ENCODE data around the gene DRD2.

The DRD2 gene

DNA sequence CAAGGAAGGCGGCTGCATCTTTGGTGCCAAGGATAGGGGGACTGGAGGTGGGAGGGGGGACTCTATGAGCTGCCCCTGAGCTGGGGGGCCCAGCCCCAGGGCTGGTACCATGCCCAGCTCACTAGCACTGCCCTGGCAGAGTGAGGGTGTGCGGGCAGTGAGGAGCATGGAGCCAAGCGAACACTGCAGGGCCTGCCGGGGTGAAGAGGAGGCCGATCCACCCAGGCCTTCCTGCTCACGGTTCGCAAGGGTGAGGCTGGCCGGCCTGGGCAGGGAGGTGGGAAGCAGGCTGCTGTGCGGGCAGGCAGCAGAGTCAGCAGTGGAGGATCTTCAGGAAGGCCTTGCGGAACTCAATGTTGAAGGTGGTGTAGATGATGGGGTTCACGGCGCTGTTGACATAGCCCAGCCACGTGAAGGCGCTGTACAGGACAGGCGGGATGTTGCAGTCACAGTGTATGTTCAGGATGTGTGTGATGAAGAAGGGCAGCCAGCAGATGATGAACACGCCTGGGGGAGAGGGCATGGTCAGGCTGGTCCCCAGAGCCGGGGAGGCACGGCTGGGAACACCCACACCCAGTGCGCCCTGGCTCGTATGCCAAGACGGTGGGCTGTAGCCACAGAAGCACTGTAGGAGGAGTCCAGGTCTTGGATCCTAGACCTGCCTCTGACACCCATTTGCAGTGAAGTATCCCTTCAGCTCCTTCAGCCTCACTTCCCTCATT lies 64.6 kb downstream of the DRD2 start:
- no peak for DNase-seq (ENCODE audit: low read depth)
- in situ Hi-C loops (cut with HindIII; ENCODE audit: low sequenced_read_pairs) = no loop called here
- TF ChIP-seq CTCF (IDR thresholded peaks at IDR 0.05; ENCODE audit: low read depth, low read length, missing control alignments) = no peak
- H3K4me3 ChIP-seq (ENCODE audit: low read depth, low read length) = no peak overlapping the region

GRCh38 chr11:113409526-113409925 lies 65.7 kb downstream of the DRD2 start:
- in situ Hi-C loops (cut with HindIII; ENCODE audit: low sequenced_read_pairs) = no loop called here
- no peak overlapping the region for H3K4me3 ChIP-seq (ENCODE audit: low read depth, low read length)
- DNase-seq (ENCODE audit: low read depth) = no peak
- TF ChIP-seq CTCF (IDR thresholded peaks at IDR 0.05; ENCODE audit: low read depth, low read length, missing control alignments) = no peak

- TF ChIP-seq CTCF (IDR thresholded peaks at IDR 0.05; ENCODE audit: low read depth, low read length, missing control alignments) = no peak
- H3K4me3 ChIP-seq (ENCODE audit: low read depth, low read length) = no peak overlapping the region
- in situ Hi-C loops (cut with HindIII; ENCODE audit: low sequenced_read_pairs) = no loop called here
- DNase-seq (ENCODE audit: low read depth) = no peak
Observed at GRCh38 chr11:113408887-113409286, 66.3 kb downstream of the DRD2 start.

- no peak for TF ChIP-seq CTCF (IDR thresholded peaks at IDR 0.05; ENCODE audit: low read depth, low read length, missing control alignments)
- in situ Hi-C loops (cut with HindIII; ENCODE audit: low sequenced_read_pairs) = no loop called here
Observed at GRCh38 chr11:113408206-113408605, 67.0 kb downstream of the DRD2 start.

DNA sequence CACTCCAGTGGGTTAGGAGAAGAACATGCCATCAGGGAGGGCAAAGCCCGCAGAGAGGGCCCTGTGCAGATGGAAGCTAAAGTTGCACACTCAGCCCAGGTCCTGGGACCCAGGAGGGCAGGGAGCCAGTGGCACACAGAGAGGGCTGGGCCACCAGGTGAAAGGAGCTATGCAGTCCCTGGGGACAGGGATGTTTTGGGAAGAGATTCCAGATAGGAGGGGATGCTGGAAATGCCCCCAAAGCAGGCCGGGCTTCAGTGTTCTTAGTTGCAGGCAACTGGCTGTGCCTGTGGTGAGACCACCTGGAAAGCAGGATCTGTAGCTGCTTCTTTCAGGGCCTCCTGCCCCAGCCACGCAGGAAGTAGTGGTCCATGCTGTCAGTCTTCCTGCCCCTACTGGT lies 68.0 kb downstream of the DRD2 start:
- no peak overlapping the region for H3K4me3 ChIP-seq (ENCODE audit: low read depth, low read length)
- TF ChIP-seq CTCF (IDR thresholded peaks at IDR 0.05; ENCODE audit: low read depth, low read length, missing control alignments) = no peak
- DNase-seq (ENCODE audit: low read depth) = no peak
- in situ Hi-C loops (cut with HindIII; ENCODE audit: low sequenced_read_pairs) = no loop called here

More at GRCh38 chr11:113408206-113408605, 67.0 kb downstream of the DRD2 start:
- no peak overlapping the region for H3K4me3 ChIP-seq (ENCODE audit: low read depth, low read length)
- DNase-seq (ENCODE audit: low read depth) = no peak

- no peak overlapping the region for H3K4me3 ChIP-seq (ENCODE audit: low read depth, low read length)
- no peak for DNase-seq (ENCODE audit: low read depth)
- in situ Hi-C loops (cut with HindIII; ENCODE audit: low sequenced_read_pairs) = no loop called here
- no peak for TF ChIP-seq CTCF (IDR thresholded peaks at IDR 0.05; ENCODE audit: low read depth, low read length, missing control alignments)
Observed at GRCh38 chr11:113405724-113406478, 69.3 kb downstream of the DRD2 start.
